MM.1S (cell line): ENCODE measurements around the gene PURA.

Experiments used
- DNase-seq: peaks from one replicate; pipeline ENCODE4 v3.0.0-alpha.2; 2015
- H2AFZ ChIP-seq: fragments of 300-600 bp; sonication (generic); 2 replicates; pipeline ENCODE4 v1.6.0; 2016; ENCODE audit warnings: antibody characterized with exemption, low read length
- H3F3A ChIP-seq: fragments of 300-600 bp; sonication (generic); 2 replicates; pipeline ENCODE4 v1.6.1; 2016; ENCODE audit warnings: mild to moderate bottlenecking, antibody characterized with exemption, low read length, moderate library complexity, mixed read lengths; ENCODE audit not compliant: insufficient read depth
- H3K27ac ChIP-seq: fragments of 300-600 bp; sonication (generic); 2 replicates; pipeline ENCODE4 v1.5.1; 2016; ENCODE audit warnings: mild to moderate bottlenecking, low read length
- H3K27me3 ChIP-seq: fragments of 300-600 bp; sonication (generic); replicated peaks from 2 replicates; pipeline ENCODE4 v1.6.0; 2016; ENCODE audit warnings: low read length; ENCODE audit not compliant: insufficient read depth
- H3K36me3 ChIP-seq: fragments of 300-600 bp; sonication (generic); replicated peaks from 2 replicates; pipeline ENCODE4 v1.6.1; 2016; ENCODE audit warnings: mild to moderate bottlenecking, low read length, mixed read lengths; ENCODE audit not compliant: insufficient read depth
- H3K4me1 ChIP-seq: fragments of 300-600 bp; sonication (generic); 2 replicates; pipeline ENCODE4 v1.6.1; 2016; ENCODE audit warnings: low read length, mixed read lengths
- H3K4me2 ChIP-seq: fragments of 300-600 bp; sonication (generic); 2 replicates; pipeline ENCODE4 v1.6.0; 2016; ENCODE audit warnings: low read depth, low read length
- H3K4me3 ChIP-seq: fragments of 300-600 bp; sonication (generic); 2 replicates; pipeline ENCODE4 v1.5.1; 2016; ENCODE audit warnings: low read length, mixed read lengths
- H3K79me2 ChIP-seq: fragments of 300-600 bp; sonication (generic); 2 replicates; pipeline ENCODE4 v1.6.1; 2016; ENCODE audit warnings: mixed run types, low read length, mixed read lengths
- H3K9ac ChIP-seq: fragments of 300-600 bp; sonication (generic); 2 replicates; pipeline ENCODE4 v1.6.1; 2016; ENCODE audit warnings: low read length, mixed read lengths
- H3K9me2 ChIP-seq: fragments of 300-600 bp; sonication (generic); replicated peaks from 2 replicates; pipeline ENCODE4 v1.6.1; 2016; ENCODE audit warnings: mild to moderate bottlenecking, low read length, mixed read lengths; ENCODE audit not compliant: insufficient read depth
- H3K9me3 ChIP-seq: fragments of 300-600 bp; sonication (generic); replicated peaks from 2 replicates; pipeline ENCODE4 v1.6.1; 2016; ENCODE audit warnings: mild to moderate bottlenecking, low read length, mixed read lengths; ENCODE audit not compliant: insufficient read depth
- H4K20me1 ChIP-seq: fragments of 300-600 bp; sonication (generic); 2 replicates; pipeline ENCODE4 v1.6.1; 2016; ENCODE audit warnings: mild to moderate bottlenecking, low read length, moderate library complexity, mixed read lengths; ENCODE audit not compliant: insufficient read depth
- EZH2 ChIP-seq: fragments of 300-600 bp; sonication (generic); optimal IDR thresholded peaks from 2 replicates; pipeline ENCODE3; 2017; ENCODE audit warnings: low read depth, mild to moderate bottlenecking, antibody characterized with exemption, low read length, mixed read lengths
- EZH2phosphoT487 ChIP-seq: fragments of 300-600 bp; sonication (generic); IDR thresholded peaks from 2 replicates; pipeline ENCODE4 v1.6.1; 2018; ENCODE audit warnings: antibody characterized with exemption, low read length
- TF ChIP-seq, protein P1 (sequence below): fragments of 300-600 bp; sonication (generic); IDR thresholded peaks from 2 replicates; pipeline ENCODE4 v1.5.1; 2016; ENCODE audit warnings: antibody characterized with exemption, low read length, mixed read lengths

Gene PURA

DNA sequence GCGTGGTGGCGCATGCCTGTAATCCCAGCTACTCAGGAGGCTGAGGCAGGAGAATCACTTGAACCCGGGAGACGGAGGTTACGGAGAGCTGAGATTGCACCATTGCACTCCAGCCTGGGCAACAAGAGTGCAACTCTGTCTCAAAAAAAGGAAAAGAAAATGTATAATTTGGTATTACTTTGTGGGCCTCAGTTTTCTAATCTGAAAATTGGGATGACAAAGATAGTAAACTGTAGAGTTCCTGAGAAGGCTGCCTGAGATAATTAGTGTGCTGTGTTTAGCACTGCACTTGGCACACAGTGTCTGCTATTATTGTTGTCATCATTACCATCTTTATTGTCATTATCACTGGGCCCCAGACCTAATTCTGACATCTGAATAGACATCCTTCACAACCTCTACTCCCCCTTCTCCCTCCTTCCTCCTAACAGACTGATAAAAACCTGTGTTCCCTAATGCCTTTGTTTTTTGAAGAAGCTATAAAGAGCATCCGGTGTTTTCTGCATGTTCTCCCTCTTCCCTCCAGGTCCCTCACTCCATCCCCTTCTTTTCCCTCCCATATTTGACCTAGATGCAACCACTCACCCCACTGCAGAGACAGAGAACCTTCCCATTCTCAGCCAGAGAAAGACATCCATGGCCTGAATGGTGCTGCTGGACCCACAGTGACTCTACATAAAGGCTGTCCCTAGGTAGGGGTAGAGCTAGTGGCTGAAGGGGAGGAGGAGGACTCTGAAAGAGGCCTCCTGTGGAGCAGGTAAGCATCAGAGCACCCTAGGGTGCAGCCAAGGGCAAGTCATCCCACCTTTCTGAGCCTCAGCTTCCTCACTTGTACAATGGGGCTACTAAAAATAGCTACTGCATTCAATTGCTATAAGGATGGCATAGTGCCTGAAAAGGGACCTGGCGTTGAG, 45.4 kb downstream of the PURA start:
- no peaks in the 10 kb centered on the region for H3K36me3 ChIP-seq
- H4K20me1 ChIP-seq, result no peaks in the 10 kb centered on the region
- no peaks in the 10 kb centered on the region for H3K9me2 ChIP-seq
- no peak for DNase-seq
- no peak overlapping the region for H3K4me3 ChIP-seq
- no peak overlapping the region for H3K27ac ChIP-seq
- no peak overlapping the region for H3K4me2 ChIP-seq
- H3K4me1 ChIP-seq, result no peaks in the 10 kb centered on the region
- no peaks in the 10 kb centered on the region for H3F3A ChIP-seq
- H3K79me2 ChIP-seq, result no peaks in the 10 kb centered on the region
- no peaks in the 10 kb centered on the region for H3K9me3 ChIP-seq
- TF ChIP-seq, protein P1, sequence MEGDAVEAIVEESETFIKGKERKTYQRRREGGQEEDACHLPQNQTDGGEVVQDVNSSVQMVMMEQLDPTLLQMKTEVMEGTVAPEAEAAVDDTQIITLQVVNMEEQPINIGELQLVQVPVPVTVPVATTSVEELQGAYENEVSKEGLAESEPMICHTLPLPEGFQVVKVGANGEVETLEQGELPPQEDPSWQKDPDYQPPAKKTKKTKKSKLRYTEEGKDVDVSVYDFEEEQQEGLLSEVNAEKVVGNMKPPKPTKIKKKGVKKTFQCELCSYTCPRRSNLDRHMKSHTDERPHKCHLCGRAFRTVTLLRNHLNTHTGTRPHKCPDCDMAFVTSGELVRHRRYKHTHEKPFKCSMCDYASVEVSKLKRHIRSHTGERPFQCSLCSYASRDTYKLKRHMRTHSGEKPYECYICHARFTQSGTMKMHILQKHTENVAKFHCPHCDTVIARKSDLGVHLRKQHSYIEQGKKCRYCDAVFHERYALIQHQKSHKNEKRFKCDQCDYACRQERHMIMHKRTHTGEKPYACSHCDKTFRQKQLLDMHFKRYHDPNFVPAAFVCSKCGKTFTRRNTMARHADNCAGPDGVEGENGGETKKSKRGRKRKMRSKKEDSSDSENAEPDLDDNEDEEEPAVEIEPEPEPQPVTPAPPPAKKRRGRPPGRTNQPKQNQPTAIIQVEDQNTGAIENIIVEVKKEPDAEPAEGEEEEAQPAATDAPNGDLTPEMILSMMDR, result no peak
- TF ChIP-seq EZH2phosphoT487 (no peak), EZH2 (no peak)
- H3K27me3 ChIP-seq, result no peaks in the 10 kb centered on the region
- H2AFZ ChIP-seq, result no peak overlapping the region
- H3K9ac ChIP-seq, result no peak overlapping the region

DNA sequence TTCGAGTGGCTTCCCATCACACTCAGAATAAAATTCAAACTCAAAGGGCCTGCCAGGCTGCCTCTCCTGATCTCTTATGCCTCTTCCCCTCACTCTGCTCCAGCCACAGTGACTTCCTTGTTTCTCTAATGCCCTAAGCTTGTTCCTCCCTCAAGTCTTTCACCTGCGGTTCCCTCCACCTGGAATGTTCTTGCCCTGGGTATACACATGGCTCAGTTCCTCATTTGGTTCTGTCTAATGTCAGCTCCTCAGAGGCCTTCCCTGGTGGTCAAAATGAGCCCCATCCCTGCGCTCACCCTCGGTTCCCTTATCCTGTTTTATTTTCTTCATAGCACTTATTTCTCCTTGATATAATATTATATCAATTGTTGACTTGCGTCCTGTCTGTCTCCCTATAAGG, 48.4 kb downstream of the PURA start:
- Histone ChIP-seq H4K20me1 (no peaks in the 10 kb centered on the region), H3K4me2 (no peak overlapping the region), H3K9ac (no peak overlapping the region), H3K9me2 (no peaks in the 10 kb centered on the region), H3K79me2 (no peaks in the 10 kb centered on the region), H3K4me3 (no peak overlapping the region), H3K27ac (no peak overlapping the region), H3K4me1 (peaks cover 3% of the 10 kb centered on the region; the same call in 1 of the 2 replicates), H3K9me3 (no peaks in the 10 kb centered on the region), H3K27me3 (no peaks in the 10 kb centered on the region), H3K36me3 (no peaks in the 10 kb centered on the region), H2AFZ (no peak overlapping the region), H3F3A (no peaks in the 10 kb centered on the region)
- TF ChIP-seq EZH2, result no peak
- TF ChIP-seq, protein P1, result no peak
- TF ChIP-seq EZH2phosphoT487, result no peak
- no peak for DNase-seq

DNA sequence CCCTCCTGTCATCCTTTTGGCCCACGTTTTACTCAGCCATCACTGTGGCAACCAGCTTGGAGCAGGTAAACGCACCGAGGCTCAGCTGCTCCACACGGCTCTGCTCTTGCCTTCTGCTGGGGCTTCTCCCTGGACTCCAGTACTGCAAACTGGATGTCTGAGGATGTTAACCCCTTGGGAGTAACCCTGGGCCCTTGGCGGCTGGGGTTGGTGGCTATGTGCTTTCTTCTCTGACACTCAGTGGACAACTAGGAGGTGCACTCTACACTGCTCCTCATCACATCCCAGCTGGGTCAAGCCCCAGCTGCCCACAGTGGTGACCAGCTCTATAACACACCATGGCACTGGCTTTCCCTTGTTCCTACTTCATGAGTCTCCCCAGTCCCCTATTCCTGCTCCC, 48.9 kb downstream of the PURA start:
- no peaks in the 10 kb centered on the region for H3K27me3 ChIP-seq
- no peak for DNase-seq
- H3K79me2 ChIP-seq, result no peaks in the 10 kb centered on the region
- no peak overlapping the region for H2AFZ ChIP-seq
- no peaks in the 10 kb centered on the region for H4K20me1 ChIP-seq
- no peak overlapping the region for H3K9ac ChIP-seq
- no peak for TF ChIP-seq EZH2phosphoT487
- no peak for TF ChIP-seq EZH2
- TF ChIP-seq, protein P1, result no peak
- no peaks in the 10 kb centered on the region for H3K9me2 ChIP-seq
- H3F3A ChIP-seq, result no peaks in the 10 kb centered on the region
- H3K4me2 ChIP-seq, result no peak overlapping the region
- peaks cover 4% of the 10 kb centered on the region; the same call in 1 of the 2 replicates for H3K4me1 ChIP-seq
- no peaks in the 10 kb centered on the region for H3K9me3 ChIP-seq
- no peaks in the 10 kb centered on the region for H3K36me3 ChIP-seq
- H3K4me3 ChIP-seq, result no peak overlapping the region
- no peak overlapping the region for H3K27ac ChIP-seq
